Keratinocyte (primary cell): Measurements from ENCODE around the gene MAML2. TPM values are rescaled to one million over a fixed set of nuclear protein-coding genes. Genes with fewer than 3 reads are reported as not detected.

Experiments used
- DNase-seq: peaks from one replicate; pipeline ENCODE4 v3.0.0-alpha.2; 2011; ENCODE audit warnings: low read depth, missing footprints, low spot score
- FAIRE-seq: peaks from 2 replicates; lab custom pipeline; 2011; peaks lifted over from hg19 to GRCh38; lab: Jason Lieb, UNC
- H2AFZ ChIP-seq: 2 replicates; pipeline ENCODE4 v1.6.0; 2012; ENCODE audit warnings: low read length, control low read depth, inconsistent platforms; ENCODE audit not compliant: control insufficient read depth
- H3K27ac ChIP-seq: 2 replicates; pipeline ENCODE4 v1.5.1; 2011; ENCODE audit warnings: low read length; ENCODE audit not compliant: control insufficient read depth, insufficient read depth
- H3K27me3 ChIP-seq: 3 replicates; pipeline ENCODE4 v1.6.0; 2011; ENCODE audit warnings: low read length; ENCODE audit not compliant: control insufficient read depth, insufficient read depth; ENCODE audit errors: extremely low read depth
- H3K36me3 ChIP-seq, 2 experiments: 2 replicates in 1 of 2; 3 replicates in 1 of 2; pipeline ENCODE4 v1.5.1; 2011; ENCODE audit warnings: low read length in 2 of 2, mild to moderate bottlenecking in 1 of 2; ENCODE audit not compliant: control insufficient read depth in 2 of 2, insufficient read depth in 2 of 2; ENCODE audit errors: extremely low read depth in 1 of 2
- H3K4me1 ChIP-seq: 3 replicates; pipeline ENCODE4 v1.5.1; 2011; ENCODE audit warnings: low read length; ENCODE audit not compliant: control insufficient read depth, insufficient read depth; ENCODE audit errors: extremely low read depth
- H3K4me2 ChIP-seq: 3 replicates; pipeline ENCODE4 v1.6.0; 2011; ENCODE audit warnings: low read depth, low read length; ENCODE audit not compliant: control insufficient read depth, insufficient read depth; ENCODE audit errors: extremely low read depth
- H3K4me3 ChIP-seq, 3 experiments: fragments of 200-600 bp in 1 of 3; sonication (generic) in 1 of 3; 2 replicates in 2 of 3; 3 replicates in 1 of 3; pipeline ENCODE4 v1.5.1; 2011 to 2016; ENCODE audit warnings: low read length in 3 of 3, mild to moderate bottlenecking in 3 of 3, control low read depth in 2 of 3, inconsistent platforms in 1 of 3, low read depth in 1 of 3, mixed read lengths in 1 of 3, mixed run types in 1 of 3, moderate library complexity in 1 of 3; ENCODE audit not compliant: control insufficient read depth in 2 of 3, insufficient read depth in 2 of 3; ENCODE audit errors: extremely low read depth in 1 of 3
- H3K79me2 ChIP-seq: 2 replicates; pipeline ENCODE4 v1.6.0; 2012; ENCODE audit warnings: low read length; ENCODE audit not compliant: control insufficient read depth, insufficient read depth
- H3K9ac ChIP-seq: 3 replicates; pipeline ENCODE4 v1.6.0; 2011; ENCODE audit warnings: low read length; ENCODE audit not compliant: control insufficient read depth, insufficient read depth; ENCODE audit errors: extremely low read depth
- H3K9me1 ChIP-seq: 3 replicates; pipeline ENCODE4 v1.6.0; 2011; ENCODE audit warnings: low read length; ENCODE audit not compliant: control insufficient read depth, insufficient read depth; ENCODE audit errors: extremely low read depth
- H3K9me3 ChIP-seq: 2 replicates; pipeline ENCODE4 v1.5.1; 2012; ENCODE audit warnings: low read depth, low read length; ENCODE audit not compliant: control insufficient read depth
- H4K20me1 ChIP-seq: 3 replicates; pipeline ENCODE4 v1.6.0; 2011; ENCODE audit warnings: low read length; ENCODE audit not compliant: control insufficient read depth, insufficient read depth; ENCODE audit errors: extremely low read depth
- EZH2 ChIP-seq: IDR thresholded peaks from one replicate; pipeline ENCODE4 v1.6.1; 2012; ENCODE audit warnings: inconsistent platforms, mild to moderate bottlenecking, low read length, moderate library complexity
- dilution Hi-C: fragments of 300-500 bp; cut with MboI; formaldehyde crosslinking; loops from one replicate; pipeline ENCODE4 v1.7.0; 2020; ENCODE audit warnings: low sequenced_read_pairs; ENCODE audit not compliant: extremely low pct_ligation_motif_present
- polyA plus RNA-seq, 5 experiments: library from polyadenylated mRNA; depleted of rRNA in 3 of 5; stranded (reverse) in 3 of 5; stranded (forward) in 1 of 5; unstranded in 1 of 5; fragments of >200 nt; gene quantifications; 1 replicate in 1 of 5; 2 replicates in 3 of 5; 3 replicates in 1 of 5; pipeline versions ENCODE4 v1.2.1 to v1.2.3, GENCODE V29; 2011 to 2012; ENCODE audit warnings: missing spikeins in 2 of 5, low read depth in 1 of 5, low replicate concordance in 1 of 5
- TF ChIP-seq, protein P1 (sequence below), 3 experiments: IDR thresholded peaks in 1 of 3; conservative IDR thresholded peaks in 1 of 3; optimal IDR thresholded peaks in 1 of 3; 2 replicates in 2 of 3; 3 replicates in 1 of 3; pipeline versions ENCODE3 to v1.5.1; 2011; ENCODE audit warnings: low read length in 3 of 3, mild to moderate bottlenecking in 3 of 3, moderate library complexity in 2 of 3, control low read depth in 1 of 3, inconsistent platforms in 1 of 3; ENCODE audit not compliant: insufficient read depth in 2 of 3; ENCODE audit errors: extremely low read depth in 1 of 3

Gene MAML2
- polyA plus RNA-seq, 1 donor (not counting 4 experiments of a cell fraction or from before 2014, with no cell fraction given): 4.2 TPM

DNA sequence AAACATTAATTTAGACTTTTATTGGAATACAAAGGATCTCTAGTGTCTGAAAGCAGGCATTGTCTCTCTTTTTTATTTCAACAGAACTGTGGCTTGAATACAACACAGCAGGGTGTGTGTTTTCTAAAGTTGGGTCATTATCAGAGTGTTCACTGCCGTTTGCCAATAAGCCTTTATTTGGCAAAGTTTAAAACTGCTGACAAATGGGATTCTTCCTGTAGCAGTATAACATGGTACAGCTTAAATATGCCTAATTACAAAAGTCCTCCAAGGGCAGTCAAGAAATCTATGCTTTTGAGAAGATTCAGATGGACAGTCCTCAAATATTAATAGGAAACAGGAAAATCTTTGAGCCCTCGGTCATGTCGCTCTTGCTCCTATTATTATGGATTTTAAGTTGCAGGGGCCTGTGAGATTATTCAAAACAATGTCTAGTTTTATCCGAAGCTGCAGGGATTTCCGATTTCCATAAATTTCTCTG, 199.9 kb downstream of the MAML2 start:
- dilution Hi-C loops: no loop called here
- TF ChIP-seq, protein P1, sequence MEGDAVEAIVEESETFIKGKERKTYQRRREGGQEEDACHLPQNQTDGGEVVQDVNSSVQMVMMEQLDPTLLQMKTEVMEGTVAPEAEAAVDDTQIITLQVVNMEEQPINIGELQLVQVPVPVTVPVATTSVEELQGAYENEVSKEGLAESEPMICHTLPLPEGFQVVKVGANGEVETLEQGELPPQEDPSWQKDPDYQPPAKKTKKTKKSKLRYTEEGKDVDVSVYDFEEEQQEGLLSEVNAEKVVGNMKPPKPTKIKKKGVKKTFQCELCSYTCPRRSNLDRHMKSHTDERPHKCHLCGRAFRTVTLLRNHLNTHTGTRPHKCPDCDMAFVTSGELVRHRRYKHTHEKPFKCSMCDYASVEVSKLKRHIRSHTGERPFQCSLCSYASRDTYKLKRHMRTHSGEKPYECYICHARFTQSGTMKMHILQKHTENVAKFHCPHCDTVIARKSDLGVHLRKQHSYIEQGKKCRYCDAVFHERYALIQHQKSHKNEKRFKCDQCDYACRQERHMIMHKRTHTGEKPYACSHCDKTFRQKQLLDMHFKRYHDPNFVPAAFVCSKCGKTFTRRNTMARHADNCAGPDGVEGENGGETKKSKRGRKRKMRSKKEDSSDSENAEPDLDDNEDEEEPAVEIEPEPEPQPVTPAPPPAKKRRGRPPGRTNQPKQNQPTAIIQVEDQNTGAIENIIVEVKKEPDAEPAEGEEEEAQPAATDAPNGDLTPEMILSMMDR (optimal IDR thresholded peaks at IDR 0.05 in 1 of 3, IDR thresholded peaks at IDR 0.05 in 1 of 3, conservative IDR thresholded peaks at IDR 0.05 in 1 of 3; ENCODE audit: extremely low read depth in 1 of 3, insufficient read depth in 2 of 3, low read length in 3 of 3): no peak
- no peak for TF ChIP-seq EZH2
- Histone ChIP-seq H3K9ac (no peak overlapping the region), H3K4me1 (peaks cover 13% of the 10 kb centered on the region), H3K27ac (no peak overlapping the region), H2AFZ (no peak overlapping the region), H3K4me3 (no peak overlapping the region), H3K79me2 (no peaks in the 10 kb centered on the region), H3K9me1 (no peaks in the 10 kb centered on the region), H3K4me2 (no peak overlapping the region), H4K20me1 (no peaks in the 10 kb centered on the region), H3K27me3 (no peaks in the 10 kb centered on the region), H3K36me3 (no peaks in the 10 kb centered on the region), H3K9me3 (no peaks in the 10 kb centered on the region)
- FAIRE-seq (no peak), DNase-seq (no peak)

DNA sequence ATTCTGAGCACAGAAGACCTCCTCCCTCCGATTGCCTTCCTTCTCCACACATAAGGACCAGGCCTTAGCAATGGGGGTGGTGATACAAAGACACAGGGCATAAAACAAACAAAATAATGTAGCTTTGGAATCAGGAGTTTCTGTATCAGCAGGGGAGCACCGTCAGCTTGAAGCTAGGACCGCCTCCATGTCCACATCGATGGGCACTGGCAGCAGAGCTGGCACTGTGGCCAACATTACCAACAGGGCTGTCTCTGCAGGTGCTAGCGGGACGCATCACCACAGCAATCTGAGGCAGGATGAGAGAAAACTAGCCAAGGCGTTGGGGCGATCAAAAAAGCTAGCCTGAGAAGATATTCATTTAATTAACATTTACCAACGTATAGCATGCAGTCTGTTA, 201.4 kb downstream of the MAML2 start:
- Histone ChIP-seq H3K4me2 (no peak overlapping the region), H3K9me1 (no peaks in the 10 kb centered on the region), H3K27me3 (no peaks in the 10 kb centered on the region), H3K9ac (no peak overlapping the region), H3K4me3 (no peak overlapping the region), H3K27ac (no peak overlapping the region), H3K9me3 (no peaks in the 10 kb centered on the region), H2AFZ (no peak overlapping the region), H4K20me1 (no peaks in the 10 kb centered on the region), H3K79me2 (no peaks in the 10 kb centered on the region), H3K36me3 (no peaks in the 10 kb centered on the region), H3K4me1 (no peaks in the 10 kb centered on the region)
- no peak for DNase-seq
- TF ChIP-seq, protein P1 (optimal IDR thresholded peaks at IDR 0.05 in 1 of 3, IDR thresholded peaks at IDR 0.05 in 1 of 3, conservative IDR thresholded peaks at IDR 0.05 in 1 of 3; ENCODE audit: extremely low read depth in 1 of 3, insufficient read depth in 2 of 3, low read length in 3 of 3): no peak
- TF ChIP-seq EZH2: no peak
- FAIRE-seq: no peak
- dilution Hi-C loops: no loop called here
